Measurements from ENCODE around the gene SERPINA10.
"Not testable (repeated sequence)": the region's sequence is repeated elsewhere in the genome, so short reads cannot be mapped to it uniquely, and the experiment has no call there.

SERPINA10 gene

GRCh38 chr14:94282991-94283723, 9.9 kb downstream of the SERPINA10 start:
- no peak overlapping the region for H3K27ac ChIP-seq
- TF ChIP-seq, protein P1, sequence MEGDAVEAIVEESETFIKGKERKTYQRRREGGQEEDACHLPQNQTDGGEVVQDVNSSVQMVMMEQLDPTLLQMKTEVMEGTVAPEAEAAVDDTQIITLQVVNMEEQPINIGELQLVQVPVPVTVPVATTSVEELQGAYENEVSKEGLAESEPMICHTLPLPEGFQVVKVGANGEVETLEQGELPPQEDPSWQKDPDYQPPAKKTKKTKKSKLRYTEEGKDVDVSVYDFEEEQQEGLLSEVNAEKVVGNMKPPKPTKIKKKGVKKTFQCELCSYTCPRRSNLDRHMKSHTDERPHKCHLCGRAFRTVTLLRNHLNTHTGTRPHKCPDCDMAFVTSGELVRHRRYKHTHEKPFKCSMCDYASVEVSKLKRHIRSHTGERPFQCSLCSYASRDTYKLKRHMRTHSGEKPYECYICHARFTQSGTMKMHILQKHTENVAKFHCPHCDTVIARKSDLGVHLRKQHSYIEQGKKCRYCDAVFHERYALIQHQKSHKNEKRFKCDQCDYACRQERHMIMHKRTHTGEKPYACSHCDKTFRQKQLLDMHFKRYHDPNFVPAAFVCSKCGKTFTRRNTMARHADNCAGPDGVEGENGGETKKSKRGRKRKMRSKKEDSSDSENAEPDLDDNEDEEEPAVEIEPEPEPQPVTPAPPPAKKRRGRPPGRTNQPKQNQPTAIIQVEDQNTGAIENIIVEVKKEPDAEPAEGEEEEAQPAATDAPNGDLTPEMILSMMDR (IDR thresholded peaks at IDR 0.05): no peak
- no peak for TF ChIP-seq ZFX (IDR thresholded peaks at IDR 0.05; ENCODE audit: borderline replicate concordance)

- H3K27ac ChIP-seq: no peak overlapping the region
- TF ChIP-seq, protein P1 (IDR thresholded peaks at IDR 0.05): no peak
- no peak for TF ChIP-seq ZFX (IDR thresholded peaks at IDR 0.05; ENCODE audit: borderline replicate concordance)
Observed at GRCh38 chr14:94278731-94279130, 14.3 kb downstream of the SERPINA10 start.

DNA sequence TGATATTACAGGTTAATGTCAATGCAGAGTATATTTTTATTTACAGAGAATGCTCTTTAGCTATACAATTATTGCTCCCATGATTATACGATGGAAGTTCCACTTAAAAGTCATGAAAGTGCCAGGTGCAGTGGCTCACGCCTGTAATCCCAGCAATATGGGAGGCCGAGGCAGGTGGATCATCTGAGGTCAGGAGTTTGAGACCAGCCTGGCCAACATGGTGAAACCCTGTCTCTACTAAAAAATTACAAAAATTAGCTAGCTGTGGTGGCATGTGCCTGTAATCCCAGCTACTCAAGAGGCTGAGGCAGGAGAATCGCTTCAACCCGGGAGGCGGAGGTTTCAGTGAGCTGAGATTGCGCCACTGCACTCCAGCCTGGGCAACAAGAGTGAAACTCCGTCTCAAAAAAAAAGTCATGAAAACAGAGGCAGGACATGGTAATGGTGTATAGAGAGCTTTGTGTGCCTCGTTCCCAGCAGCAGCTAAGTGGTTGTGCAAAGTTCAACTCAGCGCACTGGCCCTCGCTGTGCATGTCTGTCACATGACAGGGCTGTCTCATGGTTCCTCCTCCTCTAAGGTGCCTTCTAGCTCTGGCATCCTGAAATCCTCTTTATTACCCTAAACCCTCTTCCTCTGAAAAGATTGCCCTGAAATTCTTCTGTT, 16.0 kb downstream of the SERPINA10 start:
- H3K27ac ChIP-seq: not testable (repeated sequence)

DNA sequence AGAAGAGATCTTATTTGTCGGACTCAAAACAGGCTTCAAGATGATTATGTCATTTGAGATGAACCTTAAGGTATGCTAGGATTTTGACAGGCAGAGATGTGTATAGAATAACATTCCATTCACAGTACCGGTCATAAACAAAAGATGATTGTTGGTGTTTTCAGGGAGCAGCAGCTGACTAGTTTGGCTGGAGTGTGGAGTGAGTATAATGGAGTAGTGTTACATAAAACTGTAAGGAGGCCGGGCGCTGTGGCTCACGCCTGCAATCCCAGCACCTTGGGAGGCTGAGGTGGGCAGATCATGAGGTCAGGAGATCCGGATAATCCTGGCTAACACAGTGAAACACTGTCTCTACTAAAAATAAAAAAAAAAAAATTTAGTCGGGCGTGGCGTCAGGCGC, 23.9 kb downstream of the SERPINA10 start:
- TF ChIP-seq, protein P1 (IDR thresholded peaks at IDR 0.05): no peak
- no peak for TF ChIP-seq ZFX (IDR thresholded peaks at IDR 0.05; ENCODE audit: borderline replicate concordance)
- H3K27ac ChIP-seq: no peak overlapping the region

DNA sequence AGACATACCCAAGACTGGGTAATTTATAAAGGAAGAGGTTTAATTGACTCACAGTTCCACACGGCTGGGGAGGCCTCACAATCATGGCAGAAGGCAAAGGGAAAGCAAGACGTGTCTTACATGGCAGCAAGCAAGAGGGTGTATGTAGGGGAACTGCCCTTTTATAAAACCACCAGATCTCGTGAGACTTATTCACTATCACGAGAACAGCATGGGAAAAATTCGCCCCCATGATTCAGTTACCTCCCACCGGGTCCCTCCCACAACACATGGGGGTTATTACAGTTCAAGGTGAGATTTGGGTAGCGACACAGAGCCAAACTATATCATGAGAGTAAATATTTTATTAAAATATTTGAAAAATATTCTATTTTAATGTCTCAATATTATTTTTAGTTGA, 24.5 kb downstream of the SERPINA10 start:
- H3K27ac ChIP-seq: not testable (repeated sequence)

DNA sequence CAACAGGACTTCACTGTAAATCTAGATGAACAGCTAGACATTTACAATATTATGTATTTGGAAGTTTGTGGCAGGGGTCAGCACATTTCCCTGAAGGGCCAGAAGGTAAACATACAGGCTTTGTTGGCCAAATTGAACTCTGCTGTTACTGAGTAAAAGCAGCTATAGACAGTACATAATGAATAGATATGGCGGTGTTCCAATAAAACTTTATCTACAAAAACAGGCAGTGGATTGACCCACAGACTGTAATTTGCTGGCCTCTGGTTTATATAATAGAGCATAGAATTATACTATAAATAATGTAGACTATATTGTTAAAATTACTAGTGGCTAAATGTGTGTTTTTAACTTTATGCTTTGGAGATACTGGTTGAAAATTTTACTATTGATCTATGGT, 25.7 kb downstream of the SERPINA10 start:
- TF ChIP-seq ZFX (IDR thresholded peaks at IDR 0.05; ENCODE audit: borderline replicate concordance): no peak
- TF ChIP-seq, protein P1 (IDR thresholded peaks at IDR 0.05): no peak
- H3K27ac ChIP-seq: no peak overlapping the region

DNA sequence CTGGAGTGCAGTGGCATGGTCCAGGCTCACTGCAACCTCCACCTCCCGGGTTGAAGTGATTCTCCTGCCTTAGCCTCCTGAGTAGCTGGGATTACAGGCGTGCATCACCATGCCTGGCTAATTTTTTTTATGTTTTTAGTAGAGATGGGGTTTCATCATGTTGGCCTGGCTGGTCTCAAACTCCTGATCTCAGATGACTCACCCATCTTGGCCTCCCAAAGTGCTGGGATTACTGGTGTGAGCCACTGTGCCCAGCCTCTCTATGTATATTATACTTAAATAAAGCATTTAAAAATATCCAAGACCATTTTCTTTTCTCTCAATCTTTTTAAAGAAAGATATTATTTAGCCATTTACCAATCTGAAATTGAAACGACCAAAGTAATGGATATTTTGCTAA, 28.9 kb downstream of the SERPINA10 start:
- H3K27ac ChIP-seq: not testable (repeated sequence)

GRCh38 chr14:94244182-94244581, 48.9 kb downstream of the SERPINA10 start:
- no peak for TF ChIP-seq ZFX (IDR thresholded peaks at IDR 0.05; ENCODE audit: borderline replicate concordance)
- TF ChIP-seq, protein P1 (IDR thresholded peaks at IDR 0.05): no peak
- H3K27ac ChIP-seq: no peak overlapping the region

- TF ChIP-seq, protein P1 (IDR thresholded peaks at IDR 0.05): no peak
- TF ChIP-seq ZFX (IDR thresholded peaks at IDR 0.05; ENCODE audit: borderline replicate concordance): no peak
- H3K27ac ChIP-seq: no peak overlapping the region
Observed at GRCh38 chr14:94239406-94239805, 53.7 kb downstream of the SERPINA10 start.
